ACC112 (cell line): Measurements from ENCODE around the gene CKLF.
"Not testable (repeated sequence)": the region's sequence is repeated elsewhere in the genome, so short reads cannot be mapped to it uniquely, and the experiment has no call there.

Experiments used
- H2AFZ ChIP-seq: fragments of 200-600 bp; sonication (generic); one replicate; pipeline ENCODE4 v1.6.0; 2017; ENCODE audit warnings: antibody characterized with exemption, low read length; ENCODE audit not compliant: unreplicated experiment
- H3K27ac ChIP-seq: fragments of 200-600 bp; sonication (generic); 2 replicates; pipeline ENCODE4 v1.5.1; 2014; ENCODE audit warnings: low read depth, mild to moderate bottlenecking, antibody characterized with exemption, low read length, moderate library complexity
- H3K27me3 ChIP-seq: fragments of 200-600 bp; sonication (generic); 2 replicates; pipeline ENCODE4 v1.6.1; 2014; ENCODE audit warnings: mild to moderate bottlenecking, antibody characterized with exemption, low read length, moderate library complexity, mixed read lengths; ENCODE audit not compliant: insufficient read depth
- H3K36me3 ChIP-seq: fragments of 200-600 bp; sonication (generic); 2 replicates; pipeline ENCODE4 v1.6.1; 2016; ENCODE audit warnings: mild to moderate bottlenecking, antibody characterized with exemption, low read length, moderate library complexity, mixed read lengths; ENCODE audit not compliant: insufficient read depth
- H3K4me1 ChIP-seq: fragments of 200-600 bp; sonication (generic); one replicate; pipeline ENCODE4 v1.6.1; 2016; ENCODE audit warnings: low read length, mixed read lengths; ENCODE audit not compliant: insufficient read depth, unreplicated experiment, control insufficient read depth
- H3K4me3 ChIP-seq: fragments of 200-600 bp; sonication (generic); 2 replicates; pipeline ENCODE4 v1.5.1; 2014; ENCODE audit warnings: mild to moderate bottlenecking, low read depth, low read length
- H3K79me2 ChIP-seq: fragments of 200-600 bp; sonication (generic); one replicate; pipeline ENCODE4 v1.6.0; 2016; ENCODE audit warnings: low read length; ENCODE audit not compliant: control insufficient read depth, unreplicated experiment, insufficient read depth

CKLF gene

DNA sequence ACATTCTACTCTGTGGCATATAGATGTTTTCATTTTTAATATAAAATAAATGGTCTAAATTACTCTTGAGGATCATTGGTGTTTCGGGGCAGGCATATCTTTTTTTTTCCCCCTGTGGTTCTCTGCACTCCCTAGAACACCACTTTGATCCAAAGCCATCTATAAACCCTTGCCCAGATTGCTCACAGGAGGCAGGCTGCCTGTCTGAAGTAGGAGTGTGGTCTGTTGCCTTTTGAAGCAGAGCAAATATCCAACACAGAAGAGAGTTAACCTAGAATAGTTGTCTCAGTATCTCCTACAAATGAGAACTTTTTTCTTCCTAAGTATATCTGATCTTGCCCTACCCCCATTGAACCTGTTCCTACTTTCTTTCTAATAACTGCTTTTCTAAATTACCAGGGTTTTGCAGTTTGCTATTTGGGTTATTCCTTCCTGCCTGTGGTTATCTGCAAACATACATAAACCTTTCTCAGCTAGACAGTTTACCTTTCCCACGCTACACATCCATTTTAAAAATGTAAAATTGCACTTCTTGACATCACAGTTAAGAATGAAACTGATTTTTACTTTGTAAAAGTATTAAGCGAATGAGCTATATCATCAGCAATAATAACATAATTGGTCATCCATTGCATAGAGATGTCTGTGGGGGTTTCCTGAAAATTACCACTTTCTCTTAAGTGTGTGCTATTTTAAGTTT, 9.2 kb downstream of the CKLF start:
- H3K36me3 ChIP-seq = peaks cover 10% of the 10 kb centered on the region; the same call in 1 of the 2 replicates
- peaks cover 53% of the 10 kb centered on the region for H3K79me2 ChIP-seq
- no peaks in the 10 kb centered on the region for H3K4me1 ChIP-seq
- no peaks in the 10 kb centered on the region for H3K27me3 ChIP-seq
- H3K27ac ChIP-seq = no peak overlapping the region
- H3K4me3 ChIP-seq = no peak overlapping the region
- H2AFZ ChIP-seq = no peak overlapping the region

GRCh38 chr16:66562409-66562808, 10.0 kb downstream of the CKLF start:
- Histone ChIP-seq H2AFZ (no peak overlapping the region), H3K4me1 (no peaks in the 10 kb centered on the region), H3K4me3 (no peak overlapping the region), H3K79me2 (peaks cover 45% of the 10 kb centered on the region), H3K27ac (no peak overlapping the region), H3K36me3 (peaks cover 10% of the 10 kb centered on the region; the same call in 1 of the 2 replicates), H3K27me3 (no peaks in the 10 kb centered on the region)

DNA sequence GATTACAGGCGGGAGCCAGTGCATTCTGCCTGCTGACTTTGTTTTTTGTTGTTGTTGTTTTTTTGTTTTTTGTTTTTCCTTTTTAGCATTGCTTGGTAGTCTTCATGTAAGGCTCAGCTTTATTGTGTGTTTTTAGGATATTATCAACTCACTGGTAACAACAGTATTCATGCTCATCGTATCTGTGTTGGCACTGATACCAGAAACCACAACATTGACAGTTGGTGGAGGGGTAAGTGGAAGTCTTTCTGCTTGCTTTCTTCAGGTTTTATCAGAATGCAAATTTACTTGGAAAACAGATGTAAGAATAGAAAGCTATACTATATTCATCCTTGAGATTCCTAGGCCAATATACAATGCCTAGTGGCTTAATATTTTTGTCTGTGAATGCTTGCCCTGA, 10.6 kb downstream of the CKLF start:
- peaks cover 40% of the 10 kb centered on the region for H3K79me2 ChIP-seq
- H3K36me3 ChIP-seq = peaks cover 10% of the 10 kb centered on the region; the same call in 1 of the 2 replicates
- no peak overlapping the region for H2AFZ ChIP-seq
- H3K4me1 ChIP-seq = peaks cover 5% of the 10 kb centered on the region
- H3K27ac ChIP-seq = no peak overlapping the region
- H3K4me3 ChIP-seq = no peak overlapping the region
- H3K27me3 ChIP-seq = no peaks in the 10 kb centered on the region

- Histone ChIP-seq H3K27ac (no peak overlapping the region), H3K36me3 (peaks cover 10% of the 10 kb centered on the region; the same call in 1 of the 2 replicates), H3K79me2 (peaks cover 35% of the 10 kb centered on the region), H3K27me3 (no peaks in the 10 kb centered on the region), H3K4me3 (no peak overlapping the region), H2AFZ (no peak overlapping the region), H3K4me1 (peaks cover 7% of the 10 kb centered on the region)
Measured at GRCh38 chr16:66563574-66564334, 11.4 kb downstream of the CKLF start.

GRCh38 chr16:66566051-66566901, 13.9 kb downstream of the CKLF start, which contains the start of gene CMTM1:
Gene CMTM1, plus strand, starts transcription at chr16:66566439. Its CDS starts 75 bp downstream, at chr16:66566514.
- Histone ChIP-seq H2AFZ (no peak within 1 kb of the TSS), H3K36me3 (peaks cover 13% of the 10 kb centered on the region), H3K79me2 (peaks cover 13% of the 10 kb centered on the region), H3K27me3 (no peaks in the 10 kb centered on the region), H3K27ac (no peak within 1 kb of the TSS), H3K4me1 (peaks cover 28% of the 10 kb centered on the region), H3K4me3 (no peak within 1 kb of the TSS)

DNA sequence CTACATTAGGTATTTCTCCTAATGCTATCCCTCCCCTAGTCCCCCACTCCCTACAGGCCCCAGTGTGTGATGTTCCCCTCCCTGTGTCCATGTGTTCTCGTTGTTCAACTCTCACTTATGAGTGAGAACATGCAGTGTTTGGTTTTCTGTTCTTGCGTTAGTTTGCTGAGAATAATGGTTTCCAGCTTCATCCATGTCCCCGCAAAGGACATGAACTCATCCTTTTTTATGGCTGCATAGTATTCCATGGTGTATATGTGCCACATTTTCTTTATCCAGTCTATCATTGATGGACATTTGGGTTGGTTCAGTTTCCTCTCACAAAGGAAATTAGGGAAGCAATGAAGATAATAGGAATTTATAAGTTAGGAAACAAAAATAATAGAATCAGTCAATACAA, 14.9 kb downstream of the CKLF start:
- peak overlapping the region; percentile 60; the same call in 1 of the 2 replicates for H3K27ac ChIP-seq
- H3K79me2 ChIP-seq = peaks cover 13% of the 10 kb centered on the region
- not testable (repeated sequence) for H2AFZ ChIP-seq, H3K27me3 ChIP-seq, H3K4me3 ChIP-seq
- H3K4me1 ChIP-seq = peaks cover 28% of the 10 kb centered on the region
- peaks cover 16% of the 10 kb centered on the region for H3K36me3 ChIP-seq

- Histone ChIP-seq H3K36me3 (peaks cover 16% of the 10 kb centered on the region), H2AFZ (no peak overlapping the region), H3K27ac (peak overlapping the region; percentile 60), H3K4me1 (peaks cover 28% of the 10 kb centered on the region), H3K79me2 (peaks cover 6% of the 10 kb centered on the region), H3K4me3 (no peak overlapping the region), H3K27me3 (no peaks in the 10 kb centered on the region)
Measured at GRCh38 chr16:66568355-66568754, 16.0 kb downstream of the CKLF start.

DNA sequence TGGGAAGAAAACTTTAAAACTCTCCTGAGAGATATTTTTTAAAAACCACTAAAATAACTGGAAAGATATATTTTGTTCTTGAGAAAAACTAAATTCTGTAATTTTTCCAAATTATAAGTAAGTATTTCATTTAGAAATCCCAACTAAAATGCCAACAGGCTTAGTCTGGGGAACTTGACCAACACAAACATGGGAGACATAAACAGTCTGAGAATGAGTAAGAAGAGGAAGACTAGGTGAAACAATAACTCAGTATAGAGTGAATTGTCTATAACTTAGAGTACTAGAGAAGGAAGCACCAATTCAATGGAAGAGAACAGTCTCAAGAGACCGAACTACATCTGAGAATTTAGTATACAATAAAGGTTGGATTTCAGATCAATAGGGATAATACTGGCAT, 16.8 kb downstream of the CKLF start:
- peaks cover 28% of the 10 kb centered on the region for H3K4me1 ChIP-seq
- peaks cover 13% of the 10 kb centered on the region for H3K36me3 ChIP-seq
- H3K79me2 ChIP-seq = no peaks in the 10 kb centered on the region
- H2AFZ ChIP-seq = no peak overlapping the region
- H3K4me3 ChIP-seq = peak overlapping the region; percentile 34
- H3K27me3 ChIP-seq = no peaks in the 10 kb centered on the region
- peak overlapping the region; percentile 60 for H3K27ac ChIP-seq

GRCh38 chr16:66569827-66570405, 17.5 kb downstream of the CKLF start:
- Histone ChIP-seq H3K4me1 (peaks cover 28% of the 10 kb centered on the region), H3K36me3 (peaks cover 9% of the 10 kb centered on the region), H3K27ac (peak overlapping the region; percentile 60), H2AFZ (no peak overlapping the region), H3K79me2 (no peaks in the 10 kb centered on the region), H3K4me3 (no peak overlapping the region; the same call in 1 of the 2 replicates), H3K27me3 (no peaks in the 10 kb centered on the region)

- peaks cover 9% of the 10 kb centered on the region; the same call in 1 of the 2 replicates for H3K36me3 ChIP-seq
- H3K27me3 ChIP-seq = no peaks in the 10 kb centered on the region
- no peak overlapping the region for H2AFZ ChIP-seq
- H3K27ac ChIP-seq = no peak overlapping the region
- H3K4me3 ChIP-seq = no peak overlapping the region
- no peaks in the 10 kb centered on the region for H3K79me2 ChIP-seq
- peaks cover 28% of the 10 kb centered on the region for H3K4me1 ChIP-seq
Measured at GRCh38 chr16:66572356-66572755, 20.0 kb downstream of the CKLF start.
